ENCODE data around the gene DSC2. TPM values are rescaled to one million over a fixed set of nuclear protein-coding genes. Genes with fewer than 3 reads are reported as not detected.

Gene DSC2
- total RNA-seq, 1 donor from 2014 or later: 48.7 TPM

DNA sequence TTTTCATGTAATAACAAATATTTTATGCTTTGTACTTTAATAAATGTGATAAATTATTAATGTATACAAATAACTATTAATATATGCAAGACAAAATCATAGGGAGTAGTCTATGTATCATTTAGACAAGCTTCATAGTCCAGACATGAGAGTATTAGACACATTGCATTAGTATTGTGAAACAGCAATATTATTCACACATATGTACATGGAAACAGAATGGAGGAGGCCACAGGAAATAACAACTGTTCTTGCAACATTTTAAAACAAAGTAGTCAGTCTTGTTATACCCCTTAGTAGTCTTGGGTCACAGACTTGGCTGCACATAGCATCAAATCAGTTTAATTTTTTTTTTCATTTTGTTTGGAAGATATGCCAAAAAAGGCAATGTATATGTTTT is 44.6 kb upstream of the DSC2 start:
- Histone ChIP-seq H3K4me2 (ENCODE audit: low read length) (no peak overlapping the region), H3K9me3 (ENCODE audit: insufficient read depth, low read depth, low read length) (no peaks in the 10 kb centered on the region), H4K20me1 (ENCODE audit: insufficient read depth, low read length) (no peaks in the 10 kb centered on the region), H2AFZ (ENCODE audit: low read depth, low read length) (no peak overlapping the region), H3K9ac (ENCODE audit: low read length) (no peak overlapping the region), H3K27ac (ENCODE audit: low read depth, low read length) (no peak overlapping the region), H3K4me1 (ENCODE audit: insufficient read depth, low read length) (no peaks in the 10 kb centered on the region), H3K27me3 (ENCODE audit: insufficient read depth, low read length) (no peaks in the 10 kb centered on the region), H3K36me3 (ENCODE audit: insufficient read depth, low read length) (no peaks in the 10 kb centered on the region), H3K4me3 (ENCODE audit: insufficient read depth, low read depth, low read length) (no peak overlapping the region), H3K79me2 (ENCODE audit: insufficient read depth, low read length) (no peaks in the 10 kb centered on the region)
- no peak for FAIRE-seq
- H3K27me3 Mint-ChIP-seq (ENCODE audit: low read depth, unreplicated experiment): no peaks in the 10 kb centered on the region
- TF ChIP-seq EZH2 (IDR thresholded peaks at IDR 0.05; ENCODE audit: insufficient read depth, low read length): no peak
- TF ChIP-seq, protein P1, sequence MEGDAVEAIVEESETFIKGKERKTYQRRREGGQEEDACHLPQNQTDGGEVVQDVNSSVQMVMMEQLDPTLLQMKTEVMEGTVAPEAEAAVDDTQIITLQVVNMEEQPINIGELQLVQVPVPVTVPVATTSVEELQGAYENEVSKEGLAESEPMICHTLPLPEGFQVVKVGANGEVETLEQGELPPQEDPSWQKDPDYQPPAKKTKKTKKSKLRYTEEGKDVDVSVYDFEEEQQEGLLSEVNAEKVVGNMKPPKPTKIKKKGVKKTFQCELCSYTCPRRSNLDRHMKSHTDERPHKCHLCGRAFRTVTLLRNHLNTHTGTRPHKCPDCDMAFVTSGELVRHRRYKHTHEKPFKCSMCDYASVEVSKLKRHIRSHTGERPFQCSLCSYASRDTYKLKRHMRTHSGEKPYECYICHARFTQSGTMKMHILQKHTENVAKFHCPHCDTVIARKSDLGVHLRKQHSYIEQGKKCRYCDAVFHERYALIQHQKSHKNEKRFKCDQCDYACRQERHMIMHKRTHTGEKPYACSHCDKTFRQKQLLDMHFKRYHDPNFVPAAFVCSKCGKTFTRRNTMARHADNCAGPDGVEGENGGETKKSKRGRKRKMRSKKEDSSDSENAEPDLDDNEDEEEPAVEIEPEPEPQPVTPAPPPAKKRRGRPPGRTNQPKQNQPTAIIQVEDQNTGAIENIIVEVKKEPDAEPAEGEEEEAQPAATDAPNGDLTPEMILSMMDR (IDR thresholded peaks at IDR 0.05; ENCODE audit: insufficient read depth, low read depth, low read length): no peak
- no peak for DNase-seq (ENCODE audit: low read depth)
- H3K36me3 Mint-ChIP-seq (ENCODE audit: low read depth, unreplicated experiment): no peaks in the 10 kb centered on the region
- H3K27ac Mint-ChIP-seq (ENCODE audit: unreplicated experiment): no peak overlapping the region
- H3K4me3 Mint-ChIP-seq (ENCODE audit: unreplicated experiment): no peak overlapping the region
- peaks cover 2% of the 10 kb centered on the region for H3K4me1 Mint-ChIP-seq (ENCODE audit: low read depth, unreplicated experiment)
- no peaks in the 10 kb centered on the region for H3K9me3 Mint-ChIP-seq (ENCODE audit: unreplicated experiment)

DNA sequence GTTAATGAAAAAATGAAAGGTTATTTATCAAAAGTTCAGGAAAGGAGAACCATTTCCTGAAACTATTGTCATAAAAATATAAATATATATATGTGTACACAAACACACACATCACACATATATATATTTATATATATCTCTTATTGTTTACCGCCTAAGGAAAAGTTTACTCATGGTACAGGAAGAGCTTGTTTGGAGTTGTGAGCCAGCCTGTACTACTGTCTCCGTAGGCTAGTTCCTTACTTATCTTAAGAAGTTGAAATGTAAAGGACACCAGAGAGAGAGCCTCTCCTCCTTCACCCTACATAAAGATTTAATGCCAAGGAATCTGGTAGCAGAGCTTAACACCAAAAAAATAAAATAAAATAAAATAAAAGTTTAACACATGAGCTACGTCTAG is 40.8 kb upstream of the DSC2 start:
- Histone ChIP-seq H3K4me2 (ENCODE audit: low read length) (no peak overlapping the region), H3K4me3 (ENCODE audit: insufficient read depth, low read depth, low read length) (no peak overlapping the region), H4K20me1 (ENCODE audit: insufficient read depth, low read length) (no peaks in the 10 kb centered on the region), H3K9me3 (ENCODE audit: insufficient read depth, low read depth, low read length) (no peaks in the 10 kb centered on the region), H3K9ac (ENCODE audit: low read length) (no peak overlapping the region), H2AFZ (ENCODE audit: low read depth, low read length) (no peak overlapping the region), H3K4me1 (ENCODE audit: insufficient read depth, low read length) (no peaks in the 10 kb centered on the region), H3K79me2 (ENCODE audit: insufficient read depth, low read length) (no peaks in the 10 kb centered on the region), H3K27ac (ENCODE audit: low read depth, low read length) (no peak overlapping the region), H3K27me3 (ENCODE audit: insufficient read depth, low read length) (no peaks in the 10 kb centered on the region), H3K36me3 (ENCODE audit: insufficient read depth, low read length) (no peaks in the 10 kb centered on the region)
- DNase-seq (ENCODE audit: low read depth) (no peak), FAIRE-seq (no peak)
- no peaks in the 10 kb centered on the region for H3K36me3 Mint-ChIP-seq (ENCODE audit: low read depth, unreplicated experiment)
- no peaks in the 10 kb centered on the region for H3K4me1 Mint-ChIP-seq (ENCODE audit: low read depth, unreplicated experiment)
- no peak overlapping the region for H3K4me3 Mint-ChIP-seq (ENCODE audit: unreplicated experiment)
- H3K27ac Mint-ChIP-seq (ENCODE audit: unreplicated experiment): no peak overlapping the region
- no peaks in the 10 kb centered on the region for H3K27me3 Mint-ChIP-seq (ENCODE audit: low read depth, unreplicated experiment)
- H3K9me3 Mint-ChIP-seq (ENCODE audit: unreplicated experiment): no peaks in the 10 kb centered on the region
- TF ChIP-seq, protein P1 (IDR thresholded peaks at IDR 0.05; ENCODE audit: insufficient read depth, low read depth, low read length): no peak
- no peak for TF ChIP-seq EZH2 (IDR thresholded peaks at IDR 0.05; ENCODE audit: insufficient read depth, low read length)

DNA sequence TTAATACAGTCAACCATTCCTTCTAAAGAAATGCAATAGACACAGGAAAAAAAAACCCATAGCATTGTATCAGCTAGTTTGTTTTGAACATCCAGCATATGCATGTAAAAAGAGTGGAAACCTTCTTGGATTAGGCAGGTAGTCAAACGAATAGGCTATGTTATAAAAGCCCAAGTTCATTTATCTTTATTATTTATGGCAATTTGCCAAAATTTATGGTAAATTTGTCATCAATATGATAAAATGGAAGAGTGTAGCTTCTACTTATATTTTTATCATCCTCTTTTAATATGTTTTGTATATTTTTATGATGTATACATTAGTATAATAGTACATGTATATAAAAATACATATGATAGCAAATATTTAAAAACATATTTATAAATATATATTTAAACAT is 36.5 kb upstream of the DSC2 start:
- Mint-ChIP-seq H3K27me3 (ENCODE audit: low read depth, unreplicated experiment) (no peaks in the 10 kb centered on the region), H3K4me1 (ENCODE audit: low read depth, unreplicated experiment) (no peaks in the 10 kb centered on the region), H3K36me3 (ENCODE audit: low read depth, unreplicated experiment) (no peaks in the 10 kb centered on the region), H3K9me3 (ENCODE audit: unreplicated experiment) (no peaks in the 10 kb centered on the region), H3K4me3 (ENCODE audit: unreplicated experiment) (no peak overlapping the region), H3K27ac (ENCODE audit: unreplicated experiment) (no peak overlapping the region)
- no peaks in the 10 kb centered on the region for H3K4me1 ChIP-seq (ENCODE audit: insufficient read depth, low read length)
- H2AFZ ChIP-seq (ENCODE audit: low read depth, low read length): no peak overlapping the region
- FAIRE-seq (no peak), DNase-seq (ENCODE audit: low read depth) (no peak)
- no peak overlapping the region for H3K9ac ChIP-seq (ENCODE audit: low read length)
- no peak for TF ChIP-seq EZH2 (IDR thresholded peaks at IDR 0.05; ENCODE audit: insufficient read depth, low read length)
- TF ChIP-seq, protein P1 (IDR thresholded peaks at IDR 0.05; ENCODE audit: insufficient read depth, low read depth, low read length): no peak
- no peak overlapping the region for H3K4me2 ChIP-seq (ENCODE audit: low read length)
- no peak overlapping the region for H3K27ac ChIP-seq (ENCODE audit: low read depth, low read length)
- H3K36me3 ChIP-seq (ENCODE audit: insufficient read depth, low read length): no peaks in the 10 kb centered on the region
- no peaks in the 10 kb centered on the region for H3K9me3 ChIP-seq (ENCODE audit: insufficient read depth, low read depth, low read length)
- no peak overlapping the region for H3K4me3 ChIP-seq (ENCODE audit: insufficient read depth, low read depth, low read length)
- no peaks in the 10 kb centered on the region for H4K20me1 ChIP-seq (ENCODE audit: insufficient read depth, low read length)
- no peaks in the 10 kb centered on the region for H3K79me2 ChIP-seq (ENCODE audit: insufficient read depth, low read length)
- H3K27me3 ChIP-seq (ENCODE audit: insufficient read depth, low read length): no peaks in the 10 kb centered on the region
